ENCODE data around the gene OTULIN.
A peak's percentile ranks its signal among the peaks of the same experiment; 100 is the strongest.

The OTULIN gene

DNA sequence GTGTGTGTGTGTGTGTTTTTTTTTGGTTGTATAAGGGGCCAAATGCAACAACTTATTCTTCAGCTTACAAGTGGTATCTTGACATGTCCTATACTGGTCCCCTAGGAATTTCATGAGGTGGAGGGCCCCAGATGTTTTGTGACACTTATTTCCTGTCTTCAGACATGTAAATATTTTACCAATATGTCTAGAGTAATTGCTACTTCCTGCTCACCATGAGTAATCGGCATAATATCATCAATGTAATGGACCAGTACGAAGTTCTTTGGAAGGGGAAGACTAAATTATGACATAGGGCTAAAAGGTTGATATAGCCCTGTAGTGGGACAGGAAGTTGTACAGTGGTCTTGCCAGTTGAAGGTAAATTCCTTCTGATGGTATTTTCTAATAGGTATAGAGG is 3.7 kb upstream of the OTULIN start:
- TF ChIP-seq, protein P1, sequence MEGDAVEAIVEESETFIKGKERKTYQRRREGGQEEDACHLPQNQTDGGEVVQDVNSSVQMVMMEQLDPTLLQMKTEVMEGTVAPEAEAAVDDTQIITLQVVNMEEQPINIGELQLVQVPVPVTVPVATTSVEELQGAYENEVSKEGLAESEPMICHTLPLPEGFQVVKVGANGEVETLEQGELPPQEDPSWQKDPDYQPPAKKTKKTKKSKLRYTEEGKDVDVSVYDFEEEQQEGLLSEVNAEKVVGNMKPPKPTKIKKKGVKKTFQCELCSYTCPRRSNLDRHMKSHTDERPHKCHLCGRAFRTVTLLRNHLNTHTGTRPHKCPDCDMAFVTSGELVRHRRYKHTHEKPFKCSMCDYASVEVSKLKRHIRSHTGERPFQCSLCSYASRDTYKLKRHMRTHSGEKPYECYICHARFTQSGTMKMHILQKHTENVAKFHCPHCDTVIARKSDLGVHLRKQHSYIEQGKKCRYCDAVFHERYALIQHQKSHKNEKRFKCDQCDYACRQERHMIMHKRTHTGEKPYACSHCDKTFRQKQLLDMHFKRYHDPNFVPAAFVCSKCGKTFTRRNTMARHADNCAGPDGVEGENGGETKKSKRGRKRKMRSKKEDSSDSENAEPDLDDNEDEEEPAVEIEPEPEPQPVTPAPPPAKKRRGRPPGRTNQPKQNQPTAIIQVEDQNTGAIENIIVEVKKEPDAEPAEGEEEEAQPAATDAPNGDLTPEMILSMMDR (IDR thresholded peaks at IDR 0.05; ENCODE audit: borderline replicate concordance, insufficient read depth, low read depth, low read length), result no peak
- H3K4me3 ChIP-seq (ENCODE audit: low read depth, low read length), result no peak overlapping the region

DNA sequence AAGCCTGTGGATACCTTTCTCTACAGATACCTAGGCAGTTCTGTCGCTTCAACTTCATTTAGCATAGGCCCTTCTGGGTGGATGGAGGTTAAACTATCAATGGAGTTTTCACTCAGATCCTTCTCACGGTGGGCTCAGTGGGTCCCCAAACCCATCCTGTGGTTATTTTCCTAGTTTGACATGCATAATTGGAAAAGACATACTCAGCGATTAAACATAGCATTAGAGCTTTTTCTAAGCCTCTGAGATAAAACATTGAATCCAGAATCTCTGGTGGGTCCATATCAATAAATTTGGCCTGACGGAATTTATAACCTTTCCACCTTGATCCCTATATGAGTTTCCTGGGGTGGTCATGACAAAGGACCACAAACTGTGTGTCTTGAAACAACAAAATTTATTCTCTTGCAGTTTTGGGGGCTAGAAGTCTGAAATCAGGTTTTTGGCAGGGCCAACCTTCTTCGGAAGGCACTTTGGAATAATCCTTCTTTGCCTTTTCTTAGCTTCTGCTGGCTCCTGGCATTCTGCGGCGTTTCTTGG is 1.7 kb upstream of the OTULIN start:
- TF ChIP-seq, protein P1 (IDR thresholded peaks at IDR 0.05; ENCODE audit: borderline replicate concordance, insufficient read depth, low read depth, low read length), result no peak
- peak overlapping the region; percentile 83 for H3K4me3 ChIP-seq (ENCODE audit: low read depth, low read length)

DNA sequence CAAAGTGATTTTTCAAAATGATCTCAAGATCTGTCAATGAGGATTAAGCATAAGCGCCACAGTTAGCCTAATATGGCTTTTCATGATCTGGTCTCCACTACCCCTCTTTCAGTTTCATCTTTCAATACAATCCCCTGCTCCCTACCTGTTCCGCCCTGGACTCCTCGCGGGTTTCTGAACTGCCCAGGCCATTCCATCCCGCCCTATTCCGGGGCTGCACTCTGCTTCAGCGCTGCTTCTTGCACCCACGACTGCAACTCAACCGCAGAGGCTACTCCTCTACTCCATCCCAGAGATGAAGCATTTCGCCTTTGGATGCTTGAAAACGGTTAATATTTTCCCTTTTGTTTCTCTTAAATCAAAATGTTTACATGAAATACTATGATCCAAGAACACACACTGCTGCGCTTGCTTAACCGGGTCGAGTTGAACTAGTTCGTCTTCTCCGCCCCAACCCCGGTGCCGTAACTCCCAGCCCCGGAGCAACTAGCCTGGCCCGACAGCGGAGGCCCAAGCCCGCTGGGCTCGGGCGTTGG is 716 bp upstream of the OTULIN start:
- TF ChIP-seq, protein P1 (IDR thresholded peaks at IDR 0.05; ENCODE audit: borderline replicate concordance, insufficient read depth, low read depth, low read length), result no peak
- H3K4me3 ChIP-seq (ENCODE audit: low read depth, low read length), result peak overlapping the region; percentile 83

DNA sequence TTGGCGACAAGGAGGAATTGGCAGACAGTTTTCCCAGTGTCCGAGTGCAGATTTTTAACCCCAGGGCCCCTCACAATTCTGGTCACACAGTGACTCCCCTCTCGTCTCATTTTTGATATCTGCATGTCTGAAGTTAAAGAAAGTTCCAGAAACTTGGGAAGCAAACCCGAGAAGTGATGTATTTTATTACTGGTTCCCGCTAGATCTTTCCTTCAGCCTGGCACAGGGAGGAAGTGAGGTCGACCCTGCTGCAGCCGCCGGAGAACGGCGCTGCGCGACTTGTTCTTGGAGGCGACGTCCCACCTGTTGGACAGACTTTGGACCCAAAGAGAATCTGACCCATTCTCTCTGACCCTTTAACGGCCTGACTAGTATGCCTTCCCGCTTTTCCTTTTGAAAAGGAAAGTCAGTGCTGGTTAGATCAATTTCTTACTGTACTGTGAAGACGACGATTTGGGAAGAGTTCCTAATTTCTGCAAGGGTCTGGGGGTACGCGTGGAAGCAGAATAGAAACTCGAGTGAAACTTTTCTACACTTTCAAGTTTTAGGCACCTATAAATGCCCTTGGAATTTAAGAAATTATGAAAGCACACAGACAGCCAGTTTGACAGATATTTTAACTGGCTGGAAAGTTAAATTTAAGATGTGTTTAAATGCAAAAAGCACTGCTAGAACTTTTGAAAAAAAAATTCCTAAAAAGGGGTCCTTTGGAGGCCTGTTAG is 744 bp downstream of the OTULIN start:
- TF ChIP-seq, protein P1 (IDR thresholded peaks at IDR 0.05; ENCODE audit: borderline replicate concordance, insufficient read depth, low read depth, low read length), result no peak
- H3K4me3 ChIP-seq (ENCODE audit: low read depth, low read length), result peak overlapping the region; percentile 83

DNA sequence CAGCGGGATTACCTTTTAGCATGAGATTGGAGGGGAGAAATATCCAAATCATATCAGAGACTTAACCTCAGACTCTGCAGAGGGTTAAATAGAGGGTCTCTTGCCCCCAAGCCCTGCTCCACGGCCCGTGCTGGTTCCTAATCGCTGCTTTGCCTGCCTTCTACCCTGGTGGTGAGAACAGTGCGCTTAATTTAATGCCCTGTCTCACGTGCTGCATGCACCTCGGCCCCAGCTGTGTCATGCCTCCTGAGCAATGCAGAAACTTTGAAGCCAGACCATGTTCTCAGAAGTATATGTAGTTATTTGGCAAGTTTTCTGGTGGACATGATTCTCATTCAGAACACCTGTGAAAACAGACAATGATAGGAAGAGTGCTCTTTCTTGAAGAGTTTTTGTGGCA is 1.4 kb downstream of the OTULIN start:
- peak overlapping the region; percentile 83 for H3K4me3 ChIP-seq (ENCODE audit: low read depth, low read length)
- TF ChIP-seq, protein P1 (IDR thresholded peaks at IDR 0.05; ENCODE audit: borderline replicate concordance, insufficient read depth, low read depth, low read length), result peak; percentile 41; the same call in 1 of the 2 replicates

DNA sequence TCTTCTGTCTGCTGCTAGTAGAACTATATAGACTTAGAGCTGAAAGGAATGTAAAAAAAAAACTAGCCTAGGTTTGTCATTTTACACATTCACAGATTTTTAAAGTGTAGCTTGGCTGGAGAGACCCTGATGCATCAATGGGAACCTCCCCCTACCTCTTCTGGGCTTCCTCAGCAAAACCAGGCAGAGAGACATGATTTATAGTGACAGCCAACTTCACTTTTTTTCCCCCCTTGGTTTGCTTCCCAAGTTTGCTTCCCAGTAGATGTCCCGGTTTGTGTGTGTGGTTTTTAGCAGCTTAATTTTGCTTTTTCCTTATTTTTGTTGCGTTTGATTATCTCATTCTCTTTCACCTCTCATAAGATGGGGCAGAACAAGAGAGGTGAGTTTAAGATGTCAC is 1.8 kb downstream of the OTULIN start:
- TF ChIP-seq, protein P1 (IDR thresholded peaks at IDR 0.05; ENCODE audit: borderline replicate concordance, insufficient read depth, low read depth, low read length), result no peak
- H3K4me3 ChIP-seq (ENCODE audit: low read depth, low read length), result peak overlapping the region; percentile 83

DNA sequence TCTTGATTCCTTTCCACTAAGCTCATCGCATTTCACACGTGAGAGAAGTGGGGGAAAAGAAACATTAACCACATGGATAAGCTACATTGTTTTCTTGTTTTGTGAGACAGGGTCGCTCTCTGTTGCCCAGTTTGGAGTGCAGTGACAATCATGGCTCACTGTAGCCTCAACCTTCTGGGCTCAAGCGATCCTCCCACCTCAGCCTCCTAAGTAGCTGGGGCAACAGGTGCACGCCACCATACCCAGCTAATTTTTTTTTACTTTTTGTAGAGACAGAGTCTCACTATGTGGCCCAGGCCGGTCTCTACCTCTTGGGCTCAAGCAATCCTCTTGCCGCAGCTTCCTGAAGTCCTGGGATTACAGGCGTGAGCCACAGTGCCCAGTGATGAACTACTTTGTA is 2.8 kb downstream of the OTULIN start:
- TF ChIP-seq, protein P1 (IDR thresholded peaks at IDR 0.05; ENCODE audit: borderline replicate concordance, insufficient read depth, low read depth, low read length), result no peak
- peak overlapping the region; percentile 83 for H3K4me3 ChIP-seq (ENCODE audit: low read depth, low read length)
